WTC11 (cell line): ENCODE data around the gene UBXN11.

Experiments
- CBFB ChIP-seq: sonication (generic); formaldehyde crosslinking; IDR thresholded peaks from 2 replicates; pipeline ENCODE4 v1.8.1; 2022; ENCODE audit warnings: mild to moderate bottlenecking, low read depth, missing genetic modification reagents
- CREM ChIP-seq: sonication (generic); formaldehyde crosslinking; IDR thresholded peaks from 2 replicates; pipeline ENCODE4 v1.8.1; 2022; ENCODE audit warnings: mild to moderate bottlenecking, missing genetic modification reagents, moderate library complexity
- ELF4 ChIP-seq: sonication (generic); formaldehyde crosslinking; IDR thresholded peaks from 2 replicates; pipeline ENCODE4 v1.8.1; 2022; ENCODE audit warnings: low read depth, mild to moderate bottlenecking, moderate library complexity, missing genetic modification reagents
- ESRRA ChIP-seq: sonication (generic); formaldehyde crosslinking; IDR thresholded peaks from 2 replicates; pipeline ENCODE4 v1.8.1; 2022; ENCODE audit warnings: mild to moderate bottlenecking, missing genetic modification reagents, borderline replicate concordance
- IRF2 ChIP-seq: sonication (generic); formaldehyde crosslinking; IDR thresholded peaks from 2 replicates; pipeline ENCODE4 v1.8.0; 2022; ENCODE audit warnings: low read depth, missing genetic modification reagents, borderline replicate concordance
- NFYB ChIP-seq: sonication (generic); formaldehyde crosslinking; conservative IDR thresholded peaks from 2 replicates; pipeline ENCODE4 v1.8.0; 2022; ENCODE audit warnings: low read depth, missing genetic modification reagents
- NR2C2 ChIP-seq: sonication (generic); formaldehyde crosslinking; IDR thresholded peaks from 2 replicates; pipeline ENCODE4 v1.8.0; 2022; ENCODE audit warnings: mild to moderate bottlenecking, missing genetic modification reagents
- OVOL2 ChIP-seq: fragments of 250-450 bp; sonication (Bioruptor Pico); IDR thresholded peaks from 2 replicates; pipeline ENCODE4 v1.9.0; 2021; ENCODE audit warnings: mild to moderate bottlenecking, borderline replicate concordance
- ZBTB21 ChIP-seq: sonication (generic); formaldehyde crosslinking; IDR thresholded peaks from 2 replicates; pipeline ENCODE4 v1.8.1; 2023; ENCODE audit warnings: mild to moderate bottlenecking, missing genetic modification reagents, borderline replicate concordance
- ZNF121 ChIP-seq: sonication (generic); formaldehyde crosslinking; IDR thresholded peaks from 2 replicates; pipeline ENCODE4 v1.8.0; 2023; ENCODE audit warnings: missing genetic modification reagents
- ZNF232 ChIP-seq: sonication (generic); formaldehyde crosslinking; IDR thresholded peaks from 2 replicates; pipeline ENCODE4 v1.8.0; 2022; ENCODE audit warnings: mild to moderate bottlenecking, missing genetic modification reagents
- TF ChIP-seq, protein P1 (sequence below): fragments of 200-600 bp; IDR thresholded peaks from 2 replicates; pipeline ENCODE4 v1.8.0; 2022; ENCODE audit warnings: antibody characterized with exemption
- TF ChIP-seq, protein P2 (sequence below): sonication (generic); formaldehyde crosslinking; IDR thresholded peaks from 2 replicates; pipeline ENCODE4 v1.8.1; 2023; ENCODE audit warnings: mild to moderate bottlenecking, moderate library complexity, missing genetic modification reagents

DNA sequence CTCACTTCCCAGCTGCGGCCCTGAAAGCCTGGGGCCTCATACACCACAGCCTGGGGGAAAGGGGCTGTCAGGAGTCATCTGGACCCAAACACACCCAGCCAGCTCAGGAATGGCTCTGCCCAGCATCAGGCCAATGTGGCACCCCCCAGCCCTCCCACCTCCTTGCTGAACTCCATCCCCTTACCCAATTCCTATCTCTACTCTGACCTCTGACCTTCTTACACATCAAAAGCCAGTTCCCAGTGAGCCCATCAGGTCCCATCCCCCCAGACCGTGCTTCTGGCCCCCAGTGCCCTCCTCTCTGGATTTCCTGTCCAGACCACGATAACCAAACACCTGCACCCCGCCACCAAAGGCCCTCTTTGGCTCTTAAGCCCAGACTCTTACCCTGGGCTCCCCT is 31.2 kb upstream of the UBXN11 start:
- TF ChIP-seq ZNF232 (CRISPR knock-in tag) (no peak), IRF2 (CRISPR knock-in tag) (no peak), ZNF121 (CRISPR knock-in tag) (no peak), NR2C2 (CRISPR knock-in tag) (no peak), CBFB (CRISPR knock-in tag) (no peak), NFYB (no peak), OVOL2 (no peak), ESRRA (CRISPR knock-in tag) (no peak), ZBTB21 (CRISPR knock-in tag) (no peak), CREM (CRISPR knock-in tag) (no peak), ELF4 (no peak)
- TF ChIP-seq, protein P1, sequence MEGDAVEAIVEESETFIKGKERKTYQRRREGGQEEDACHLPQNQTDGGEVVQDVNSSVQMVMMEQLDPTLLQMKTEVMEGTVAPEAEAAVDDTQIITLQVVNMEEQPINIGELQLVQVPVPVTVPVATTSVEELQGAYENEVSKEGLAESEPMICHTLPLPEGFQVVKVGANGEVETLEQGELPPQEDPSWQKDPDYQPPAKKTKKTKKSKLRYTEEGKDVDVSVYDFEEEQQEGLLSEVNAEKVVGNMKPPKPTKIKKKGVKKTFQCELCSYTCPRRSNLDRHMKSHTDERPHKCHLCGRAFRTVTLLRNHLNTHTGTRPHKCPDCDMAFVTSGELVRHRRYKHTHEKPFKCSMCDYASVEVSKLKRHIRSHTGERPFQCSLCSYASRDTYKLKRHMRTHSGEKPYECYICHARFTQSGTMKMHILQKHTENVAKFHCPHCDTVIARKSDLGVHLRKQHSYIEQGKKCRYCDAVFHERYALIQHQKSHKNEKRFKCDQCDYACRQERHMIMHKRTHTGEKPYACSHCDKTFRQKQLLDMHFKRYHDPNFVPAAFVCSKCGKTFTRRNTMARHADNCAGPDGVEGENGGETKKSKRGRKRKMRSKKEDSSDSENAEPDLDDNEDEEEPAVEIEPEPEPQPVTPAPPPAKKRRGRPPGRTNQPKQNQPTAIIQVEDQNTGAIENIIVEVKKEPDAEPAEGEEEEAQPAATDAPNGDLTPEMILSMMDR: no peak
- TF ChIP-seq, protein P2, sequence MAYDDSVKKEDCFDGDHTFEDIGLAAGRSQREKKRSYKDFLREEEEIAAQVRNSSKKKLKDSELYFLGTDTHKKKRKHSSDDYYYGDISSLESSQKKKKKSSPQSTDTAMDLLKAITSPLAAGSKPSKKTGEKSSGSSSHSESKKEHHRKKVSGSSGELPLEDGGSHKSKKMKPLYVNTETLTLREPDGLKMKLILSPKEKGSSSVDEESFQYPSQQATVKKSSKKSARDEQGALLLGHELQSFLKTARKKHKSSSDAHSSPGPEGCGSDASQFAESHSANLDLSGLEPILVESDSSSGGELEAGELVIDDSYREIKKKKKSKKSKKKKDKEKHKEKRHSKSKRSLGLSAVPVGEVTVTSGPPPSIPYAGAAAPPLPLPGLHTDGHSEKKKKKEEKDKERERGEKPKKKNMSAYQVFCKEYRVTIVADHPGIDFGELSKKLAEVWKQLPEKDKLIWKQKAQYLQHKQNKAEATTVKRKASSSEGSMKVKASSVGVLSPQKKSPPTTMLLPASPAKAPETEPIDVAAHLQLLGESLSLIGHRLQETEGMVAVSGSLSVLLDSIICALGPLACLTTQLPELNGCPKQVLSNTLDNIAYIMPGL (CRISPR knock-in tag): no peak
